Measurements from ENCODE around the gene VPS26C.

- TF ChIP-seq EGR1 (IDR thresholded peaks at IDR 0.05; ENCODE audit: low read depth) = no peak
- no peak for TF ChIP-seq EZH2 (IDR thresholded peaks at IDR 0.05)
- TF ChIP-seq CTCF (IDR thresholded peaks at IDR 0.05 in 2 of 3, conservative IDR thresholded peaks at IDR 0.05 in 1 of 3; ENCODE audit: borderline replicate concordance in 1 of 3, insufficient read depth in 1 of 3, low read depth in 2 of 3, low read length in 2 of 3) = no peak
- no peak for TF ChIP-seq POLR2A (IDR thresholded peaks at IDR 0.05; ENCODE audit: borderline replicate concordance, extremely low read depth, insufficient read depth, insufficient read length)
- TF ChIP-seq YY1 (IDR thresholded peaks at IDR 0.05; ENCODE audit: extremely low read depth, insufficient replicate concordance, low read depth, low read length) = no peak
- no peak for TF ChIP-seq POLR2AphosphoS5 (IDR thresholded peaks at IDR 0.05; ENCODE audit: low read depth, low read length)
- TF ChIP-seq MAX (IDR thresholded peaks at IDR 0.05) = no peak
- TF ChIP-seq ZFX (IDR thresholded peaks at IDR 0.05) = no peak
- no peak for TF ChIP-seq JUND (IDR thresholded peaks at IDR 0.05)
- no peak for TF ChIP-seq SIN3A (IDR thresholded peaks at IDR 0.05; ENCODE audit: low read depth)
- no peak for TF ChIP-seq EZH2phosphoT487 (IDR thresholded peaks at IDR 0.05; ENCODE audit: borderline replicate concordance)
- TF ChIP-seq TCF7L2 (IDR thresholded peaks at IDR 0.05; ENCODE audit: borderline replicate concordance, extremely low read depth, insufficient read depth, insufficient read length) = no peak
- TF ChIP-seq ZBTB33 (IDR thresholded peaks at IDR 0.05; ENCODE audit: extremely low read depth, insufficient replicate concordance, low read length) = no peak
These were observed 5.8 kb upstream of the VPS26C start for GRCh38 chr21:37272897-37273296.
